SJCRH30 (cell line): ENCODE measurements around the gene RPS13. TPM values are rescaled to one million over a fixed set of nuclear protein-coding genes. Genes with fewer than 3 reads are reported as not detected.
"Not testable (repeated sequence)": the region's sequence is repeated elsewhere in the genome, so short reads cannot be mapped to it uniquely, and the experiment has no call there.

Source experiments
- DNase-seq, 2 experiments: peaks; one replicate each; pipeline ENCODE4 v3.0.0-alpha.2; 2015 to 2020
- H3K27ac ChIP-seq: fragments of 250-450 bp; sonication (Bioruptor Pico); 2 replicates; pipeline ENCODE4 v1.5.1; 2020; ENCODE audit warnings: mild to moderate bottlenecking, moderate library complexity
- H3K27me3 ChIP-seq: fragments of 250-450 bp; sonication (Bioruptor Pico); 2 replicates; pipeline ENCODE4 v1.5.1; 2020; ENCODE audit warnings: mild to moderate bottlenecking, moderate library complexity
- H3K36me3 ChIP-seq: fragments of 250-450 bp; sonication (Bioruptor Pico); 2 replicates; pipeline ENCODE4 v1.5.1; 2020; ENCODE audit warnings: mild to moderate bottlenecking, moderate library complexity
- H3K4me1 ChIP-seq: fragments of 250-450 bp; sonication (Bioruptor Pico); 2 replicates; pipeline ENCODE4 v1.5.1; 2020; ENCODE audit warnings: mild to moderate bottlenecking, moderate library complexity
- H3K4me3 ChIP-seq: fragments of 250-450 bp; sonication (Bioruptor Pico); 2 replicates; pipeline ENCODE4 v1.5.1; 2020; ENCODE audit warnings: mild to moderate bottlenecking, moderate library complexity
- H3K9me3 ChIP-seq: fragments of 250-450 bp; sonication (Bioruptor Pico); replicated peaks from 2 replicates; pipeline ENCODE4 v1.5.1; 2020; ENCODE audit warnings: mild to moderate bottlenecking, moderate library complexity
- total RNA-seq: library from RNA; depleted of rRNA; stranded (reverse); fragments of >200 nt; shearing (Covaris generic); gene quantifications from 2 replicates; pipeline ENCODE4 v1.2.3, GENCODE V29; 2014; rRNA removed

Gene RPS13
- total RNA-seq, 1 experiment from 2014 or later = 3,243 TPM

GRCh38 chr11:17066691-17067090 is 10.8 kb downstream of the RPS13 start:
- no peak for DNase-seq
- H3K27ac ChIP-seq = no peak overlapping the region

GRCh38 chr11:17063171-17064002 is 14.1 kb downstream of the RPS13 start:
- Histone ChIP-seq H3K9me3 (no peaks in the 10 kb centered on the region), H3K27ac (no peak overlapping the region), H3K4me1 (no peaks in the 10 kb centered on the region), H3K27me3 (no peaks in the 10 kb centered on the region), H3K4me3 (no peak overlapping the region), H3K36me3 (no peaks in the 10 kb centered on the region)
- peak; percentile 80 to 85 for DNase-seq

More at GRCh38 chr11:17066691-17067090, 10.8 kb downstream of the RPS13 start:
- H3K4me3 ChIP-seq = no peak overlapping the region
- H3K36me3 ChIP-seq = no peaks in the 10 kb centered on the region
- H3K9me3 ChIP-seq = no peaks in the 10 kb centered on the region
- H3K27me3 ChIP-seq = no peaks in the 10 kb centered on the region
- H3K4me1 ChIP-seq = no peaks in the 10 kb centered on the region

DNA sequence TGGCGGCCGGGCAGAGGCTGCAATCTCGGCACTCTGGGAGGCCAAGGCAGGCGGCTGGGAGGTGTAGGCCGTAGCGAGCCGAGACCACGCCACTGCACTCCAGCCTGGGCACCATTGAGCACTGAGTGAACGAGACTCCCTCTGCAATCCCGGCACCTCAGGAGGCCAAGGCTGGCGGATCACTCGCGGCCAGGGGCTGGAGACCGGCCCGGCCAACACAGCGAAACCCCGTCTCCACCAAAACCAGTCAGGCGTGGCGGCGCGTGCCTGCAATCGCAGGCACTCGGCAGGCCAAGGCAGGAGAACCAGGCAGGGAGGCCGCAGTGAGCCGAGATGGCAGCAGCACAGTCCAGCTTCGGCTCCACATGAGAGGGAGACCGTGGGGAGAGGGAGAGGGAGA is 26.3 kb downstream of the RPS13 start:
- H3K27me3 ChIP-seq, DNase-seq, H3K36me3 ChIP-seq, H3K4me1 ChIP-seq, H3K4me3 ChIP-seq, H3K27ac ChIP-seq: not testable (repeated sequence)
- H3K9me3 ChIP-seq = peaks cover 11% of the 10 kb centered on the region

- H3K4me3 ChIP-seq, H3K36me3 ChIP-seq, H3K9me3 ChIP-seq, H3K4me1 ChIP-seq, H3K27me3 ChIP-seq, H3K27ac ChIP-seq, DNase-seq: not testable (repeated sequence)
Observed at GRCh38 chr11:17048491-17048890, 29.0 kb downstream of the RPS13 start.

DNA sequence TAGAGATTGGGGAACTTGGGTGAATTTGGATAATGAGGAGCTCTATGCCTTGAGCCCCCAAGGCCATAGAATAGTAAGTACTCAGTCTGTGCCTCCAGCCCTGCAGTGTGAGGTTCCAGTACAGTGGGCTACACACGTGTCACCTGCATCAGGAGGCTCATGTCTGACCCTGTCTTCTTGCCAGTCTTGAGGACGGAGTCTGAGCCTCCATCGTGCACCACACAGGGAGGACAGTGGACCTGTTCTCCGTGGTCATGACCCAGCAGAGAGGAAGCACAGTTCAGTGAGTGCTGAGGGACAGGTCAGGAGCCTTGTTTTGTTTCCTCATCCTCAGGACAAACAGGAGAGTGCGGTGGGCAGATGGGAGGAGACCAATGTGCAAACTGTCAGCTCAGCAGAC is 30.8 kb downstream of the RPS13 start:
- H3K9me3 ChIP-seq = no peaks in the 10 kb centered on the region
- no peak overlapping the region for H3K4me3 ChIP-seq
- no peaks in the 10 kb centered on the region for H3K27me3 ChIP-seq
- H3K27ac ChIP-seq = no peak overlapping the region
- DNase-seq = no peak
- H3K36me3 ChIP-seq = no peaks in the 10 kb centered on the region
- H3K4me1 ChIP-seq = no peaks in the 10 kb centered on the region

DNA sequence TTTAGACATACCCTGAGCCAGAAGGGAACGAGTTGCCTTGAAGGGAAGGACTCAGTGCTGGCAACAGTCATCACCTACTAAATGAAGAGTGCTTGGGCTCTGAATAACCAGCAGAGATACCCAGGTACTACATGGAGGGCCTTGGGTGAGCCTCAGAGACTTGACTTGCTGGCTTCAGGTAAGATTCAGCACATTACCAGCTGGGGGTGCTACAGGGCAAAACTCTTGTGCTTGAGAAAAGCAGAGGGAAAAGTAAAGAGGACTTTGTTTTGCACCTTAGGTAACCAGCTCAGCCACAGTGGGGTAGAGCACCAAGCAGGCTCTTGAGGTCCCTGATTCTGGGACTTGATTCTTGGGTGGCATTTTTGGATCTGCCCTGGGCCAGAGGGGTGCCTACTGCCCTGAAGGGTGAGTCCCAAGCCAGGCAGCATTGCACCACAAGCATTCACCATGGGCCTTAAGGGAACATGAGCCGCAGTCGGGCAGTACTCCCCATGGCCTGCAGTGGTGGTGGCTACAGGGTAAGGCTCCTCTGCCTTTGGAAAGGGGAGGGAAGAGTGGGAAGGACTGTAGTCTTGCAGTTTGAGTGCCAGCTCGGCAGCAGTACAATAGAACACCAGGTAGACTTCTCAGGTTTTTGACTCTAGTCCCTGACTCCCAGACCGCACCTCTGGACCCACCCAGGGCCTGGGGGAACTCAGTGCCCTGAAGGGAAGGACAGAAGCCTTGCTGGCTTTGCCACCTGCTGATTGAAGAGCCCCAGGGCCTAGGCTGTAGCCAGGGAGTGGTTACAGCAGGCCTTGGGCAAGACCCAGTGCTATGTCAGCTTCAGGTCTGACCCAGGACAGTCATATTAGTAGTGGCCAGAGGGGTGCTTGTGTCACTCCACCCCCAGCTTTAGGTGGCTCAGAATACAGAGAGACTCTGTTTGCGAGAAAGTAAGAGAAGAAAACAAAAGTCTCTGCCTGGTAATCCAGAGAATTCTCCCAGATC is 40.5 kb downstream of the RPS13 start:
- Histone ChIP-seq H3K4me1 (no peaks in the 10 kb centered on the region), H3K36me3 (no peaks in the 10 kb centered on the region), H3K4me3 (no peak overlapping the region), H3K27me3 (no peaks in the 10 kb centered on the region), H3K27ac (no peak overlapping the region), H3K9me3 (no peaks in the 10 kb centered on the region)
- peak in 1 of 2 experiments; percentile 12 for DNase-seq

GRCh38 chr11:17034027-17034426 is 43.4 kb downstream of the RPS13 start:
- DNase-seq, H3K27ac ChIP-seq, H3K4me3 ChIP-seq, H3K36me3 ChIP-seq, H3K9me3 ChIP-seq, H3K4me1 ChIP-seq, H3K27me3 ChIP-seq: not testable (repeated sequence)

DNA sequence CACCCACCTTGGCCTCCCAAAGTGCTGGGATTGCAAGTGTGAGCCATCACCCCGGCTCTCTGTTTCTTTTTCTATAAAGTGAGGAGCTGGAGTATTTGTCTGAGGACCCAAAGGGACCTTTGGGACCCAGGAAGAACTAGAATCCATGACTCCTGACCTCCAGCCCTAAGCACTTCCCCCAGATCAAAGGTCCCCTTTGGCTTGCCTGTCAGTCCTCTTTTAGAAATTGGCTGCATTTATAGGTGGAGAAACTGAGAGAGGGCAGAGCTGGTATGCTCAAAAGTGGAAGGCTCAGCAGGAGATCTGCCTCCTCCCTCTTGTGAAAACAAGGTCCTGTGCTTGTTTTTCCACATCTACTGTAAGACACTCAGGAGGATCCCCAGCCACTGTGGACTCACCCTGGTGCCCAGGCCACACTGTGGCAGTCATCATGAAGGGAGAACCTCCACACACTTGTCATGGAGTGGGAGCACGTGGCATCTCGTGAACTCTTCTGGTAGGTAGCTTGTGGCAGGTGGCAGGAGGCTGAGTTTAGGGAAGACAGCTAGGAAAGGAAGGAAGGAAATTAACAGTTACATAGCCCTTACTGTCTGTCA is 50.9 kb downstream of the RPS13 start:
- Histone ChIP-seq H3K27me3 (no peaks in the 10 kb centered on the region), H3K4me1 (no peaks in the 10 kb centered on the region), H3K27ac (no peak overlapping the region), H3K4me3 (no peak overlapping the region), H3K9me3 (no peaks in the 10 kb centered on the region), H3K36me3 (no peaks in the 10 kb centered on the region)
- no peak for DNase-seq

DNA sequence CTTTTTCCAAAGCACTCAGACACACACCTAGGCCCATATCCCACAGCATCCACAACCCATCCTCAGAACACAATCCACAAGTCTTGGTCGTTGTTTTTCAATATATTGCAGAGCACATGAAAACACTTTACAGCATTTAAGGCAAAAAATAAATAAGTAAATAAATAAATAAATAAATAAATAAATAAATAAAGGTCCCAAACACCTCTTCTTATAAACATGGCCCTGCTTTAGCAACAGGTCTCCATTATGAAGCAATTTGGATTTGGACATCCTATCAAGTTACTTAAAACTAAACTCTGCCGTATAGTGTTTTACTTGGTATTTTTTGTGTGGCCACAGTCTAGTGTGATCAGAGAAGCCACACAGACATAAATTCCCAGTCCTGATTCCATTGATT is 52.5 kb downstream of the RPS13 start:
- H3K27ac ChIP-seq = no peak overlapping the region
- H3K4me3 ChIP-seq = no peak overlapping the region
- no peaks in the 10 kb centered on the region for H3K27me3 ChIP-seq
- H3K4me1 ChIP-seq = no peaks in the 10 kb centered on the region
- no peak for DNase-seq
- H3K36me3 ChIP-seq = no peaks in the 10 kb centered on the region
- H3K9me3 ChIP-seq = no peaks in the 10 kb centered on the region

Other genes starting within 250 kb of the RPS13 start
- 0.03 TPM in 1 of 2 replicates, not detected in the other for gene PLEKHA7, start 63.3 kb downstream of the RPS13 start, total RNA-seq
- gene PIK3C2A, start 130.3 kb upstream of the RPS13 start, total RNA-seq = 61.0 and 64.3 TPM in 2 replicates
- gene NUCB2, start 199.1 kb upstream of the RPS13 start, total RNA-seq = 29.4 and 32.6 TPM in 2 replicates